ACHN (cell line): ENCODE measurements around the gene CAST.
A peak's percentile ranks its signal among the peaks of the same experiment; 100 is the strongest.
"Not testable (repeated sequence)": the region's sequence is repeated elsewhere in the genome, so short reads cannot be mapped to it uniquely, and the experiment has no call there.

Source experiments
- DNase-seq: peaks from one replicate; pipeline ENCODE4 v3.0.0-alpha.2; 2015
- in situ Hi-C: cut with HindIII; loops from 2 replicates; pipeline ENCODE4 v1.10.0; 2017; ENCODE audit warnings: low sequenced_read_pairs, low pct_ligation_motif_present, low pct_unique_long_range_greater_than_20kb

Gene CAST

DNA sequence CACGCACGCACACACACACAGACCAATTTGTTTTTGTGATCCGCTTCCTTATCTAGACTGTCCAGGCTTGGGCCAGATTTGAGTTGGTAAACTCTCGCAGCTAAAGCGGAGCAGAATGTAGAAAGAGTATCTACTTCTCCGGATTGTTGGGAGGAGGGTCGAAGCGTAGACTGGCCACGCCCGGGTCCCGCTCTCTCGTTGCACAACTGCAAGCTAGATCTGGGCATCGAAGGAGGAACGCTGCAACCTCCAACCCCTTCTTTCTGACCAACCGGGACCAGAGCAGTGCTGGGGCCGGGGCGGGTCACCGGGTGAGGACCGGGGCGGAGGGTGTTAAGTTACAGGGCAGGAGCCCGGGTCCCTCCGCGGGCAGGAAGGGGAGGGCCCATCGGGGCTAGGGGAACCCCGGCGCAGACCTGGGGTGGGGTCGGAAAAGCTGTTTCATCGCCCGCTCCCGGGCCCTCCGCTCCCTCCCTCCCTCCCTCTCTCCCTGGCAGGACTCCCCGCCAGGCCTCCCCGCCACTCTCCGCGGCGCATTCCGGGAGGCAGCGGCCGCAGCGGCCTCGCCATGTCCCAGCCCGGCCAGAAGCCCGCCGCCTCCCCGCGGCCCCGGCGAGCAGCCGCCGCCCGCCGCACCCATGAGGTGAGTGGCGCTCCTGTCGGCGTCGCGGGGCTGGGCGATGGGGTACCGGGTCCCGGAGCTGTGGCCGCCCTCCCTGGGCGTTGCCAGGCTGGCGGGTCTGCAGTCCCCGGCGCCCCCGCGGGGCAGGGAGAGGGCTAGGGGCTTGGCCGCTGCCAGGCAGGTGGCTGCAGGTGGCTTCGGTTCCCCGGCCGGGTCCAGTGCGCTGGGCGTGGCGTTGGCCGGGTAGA is at the start of gene CAST:
Gene CAST, plus strand, starts transcription at position 522 of the 870 bp plus-strand sequence. Its CDS starts 47 bp downstream, at position 569.
- in situ Hi-C loops: no loop called here
- DNase-seq: peak; percentile 96

GRCh38 chr5:96614110-96614691 is 48.0 kb upstream of the CAST start:
- peak; percentile 92 for DNase-seq
- in situ Hi-C loops: no loop called here

- DNase-seq: no peak
- in situ Hi-C loops: no loop called here
Observed at GRCh38 chr5:96615223-96615622, 47.0 kb upstream of the CAST start.

GRCh38 chr5:96616801-96617200 is 45.4 kb upstream of the CAST start:
- in situ Hi-C loops: no loop called here

GRCh38 chr5:96618311-96619016 is 43.7 kb upstream of the CAST start:
- DNase-seq, in situ Hi-C loops: not testable (repeated sequence)

More at GRCh38 chr5:96616801-96617200, 45.4 kb upstream of the CAST start:
- no peak for DNase-seq

GRCh38 chr5:96619946-96620345 is 42.2 kb upstream of the CAST start:
- in situ Hi-C loops: no loop called here
- no peak for DNase-seq

- in situ Hi-C loops: no loop called here
- DNase-seq: no peak
Observed at GRCh38 chr5:96624596-96624995, 37.6 kb upstream of the CAST start.

DNA sequence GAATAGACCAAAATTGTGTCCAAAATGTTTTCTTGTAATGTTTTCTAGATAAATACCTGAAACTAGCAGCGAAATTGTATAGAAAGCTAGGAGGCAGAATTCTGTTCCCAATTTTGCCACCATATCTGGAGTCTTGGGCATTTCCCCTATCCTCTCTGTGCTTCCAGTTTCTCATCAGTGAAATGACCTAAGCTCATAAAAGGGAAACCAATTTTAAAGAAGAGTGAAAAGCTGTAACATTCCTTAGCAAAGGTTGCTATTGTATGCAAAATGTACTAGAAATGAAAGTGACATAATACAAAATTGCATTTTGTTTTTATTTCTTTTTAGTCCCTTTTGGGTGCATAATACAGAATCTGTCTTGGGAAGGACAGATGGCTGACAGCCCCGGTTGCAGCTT is 36.8 kb upstream of the CAST start:
- DNase-seq: no peak
- in situ Hi-C loops: no loop called here

GRCh38 chr5:96626956-96627355 is 35.2 kb upstream of the CAST start:
- in situ Hi-C loops: no loop called here
- DNase-seq: peak; percentile 72

DNA sequence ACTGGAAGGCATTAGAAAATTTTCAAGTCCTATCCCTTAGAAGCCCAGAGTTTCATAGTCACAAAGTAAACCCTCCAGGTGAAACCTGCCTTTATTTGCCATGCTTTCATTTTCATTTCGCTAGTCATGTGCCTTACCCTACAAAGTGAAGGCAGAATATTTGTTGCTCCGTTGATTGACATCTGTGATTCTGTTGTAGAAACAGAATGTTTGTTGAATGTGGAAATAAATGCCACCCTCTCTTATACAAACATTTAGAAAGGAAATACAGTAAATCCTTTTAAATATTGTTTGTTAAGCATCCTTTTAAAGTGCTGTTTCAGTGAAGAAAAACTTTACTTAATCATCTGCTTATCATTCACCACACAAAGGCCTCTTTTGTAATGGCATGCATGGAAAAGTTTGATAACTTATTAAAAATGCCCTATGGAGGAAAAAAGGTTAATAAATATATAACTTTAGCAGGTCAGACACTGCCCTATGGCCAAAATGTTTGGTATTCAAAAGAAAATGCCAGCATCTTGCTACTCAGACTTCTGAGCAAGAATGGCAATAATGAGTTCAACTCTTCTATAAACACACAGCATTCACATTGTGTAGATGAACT is 34.3 kb upstream of the CAST start:
- in situ Hi-C loops: no loop called here
- DNase-seq: peak; percentile 4

DNA sequence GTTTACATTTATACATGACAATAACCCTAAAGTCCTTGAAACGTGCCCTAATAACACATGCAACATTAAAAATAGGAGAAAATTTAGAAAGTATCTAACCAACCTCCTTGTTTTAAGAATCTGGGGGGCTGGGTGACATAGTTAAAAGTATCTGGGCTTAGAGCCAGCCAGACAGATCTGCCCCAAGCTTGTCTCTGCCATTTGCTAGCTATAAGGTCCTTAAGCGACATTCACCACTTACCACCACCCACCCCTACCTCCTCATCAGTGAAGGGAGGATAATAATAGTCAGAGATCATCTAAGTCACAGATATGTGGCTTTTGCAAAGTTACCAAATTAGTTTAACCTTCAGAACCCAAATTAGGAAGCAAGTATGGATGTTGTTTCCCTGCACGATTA is 33.8 kb upstream of the CAST start:
- in situ Hi-C loops: no loop called here
- no peak for DNase-seq

DNA sequence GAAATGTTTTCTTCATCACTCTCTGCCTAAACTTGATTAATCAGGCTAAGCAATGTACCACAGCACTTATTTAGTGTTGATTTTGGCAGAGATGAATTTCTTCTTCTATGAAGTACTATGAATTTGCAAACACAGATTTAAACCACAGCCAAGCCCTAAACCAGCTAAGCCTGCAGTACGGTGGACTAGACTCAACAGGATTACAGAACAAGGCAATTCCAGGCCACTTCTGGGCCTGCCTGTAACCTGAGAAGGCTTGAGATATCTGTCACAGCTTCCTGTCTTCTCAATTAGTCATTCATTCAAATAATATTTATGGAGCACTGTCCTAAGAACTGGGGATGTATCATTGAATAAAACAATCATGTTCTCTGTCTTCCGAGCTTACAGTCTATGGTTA is 32.4 kb upstream of the CAST start:
- in situ Hi-C loops: no loop called here
- no peak for DNase-seq

DNA sequence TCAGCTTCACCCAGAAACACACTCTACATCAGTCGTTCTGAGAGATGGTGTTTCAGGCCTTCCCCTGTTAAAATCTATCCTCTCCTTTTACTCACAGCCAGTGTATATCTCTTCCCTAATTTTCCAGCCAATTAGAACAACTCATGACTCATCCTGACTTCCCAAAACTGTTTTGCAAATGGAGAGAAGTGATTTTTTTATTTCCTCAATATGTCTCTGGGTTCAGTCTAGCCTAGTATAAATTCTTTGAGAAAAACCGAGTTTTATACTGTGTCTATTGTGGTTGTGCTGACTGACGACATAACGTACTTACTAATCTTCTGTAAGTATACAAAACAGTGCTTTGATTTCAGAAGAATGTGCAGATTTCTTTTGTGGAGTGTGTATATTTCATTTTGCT is 28.4 kb upstream of the CAST start:
- no peak for DNase-seq
- in situ Hi-C loops: no loop called here

DNA sequence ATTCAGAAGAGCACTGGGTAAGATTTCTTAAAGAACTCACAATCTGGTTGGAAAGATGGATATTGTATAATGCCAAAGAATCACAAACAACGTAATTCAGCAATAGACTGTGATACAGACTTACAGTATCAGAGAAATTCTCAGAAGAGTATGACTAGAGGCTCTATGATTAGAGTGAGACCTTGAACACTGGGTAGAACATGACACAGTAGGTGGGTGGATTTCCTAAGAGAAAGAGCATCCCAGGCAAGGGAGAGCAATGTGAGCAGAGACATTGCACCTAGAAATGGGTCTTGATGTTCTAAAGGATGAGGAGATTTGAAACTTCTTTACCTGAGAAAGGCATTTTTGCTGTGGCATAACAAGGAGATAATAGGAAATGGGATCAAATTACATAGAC is 27.3 kb upstream of the CAST start:
- no peak for DNase-seq
- in situ Hi-C loops: no loop called here

- in situ Hi-C loops: no loop called here
- DNase-seq: no peak
Observed at GRCh38 chr5:96636046-96636445, 26.1 kb upstream of the CAST start.

DNA sequence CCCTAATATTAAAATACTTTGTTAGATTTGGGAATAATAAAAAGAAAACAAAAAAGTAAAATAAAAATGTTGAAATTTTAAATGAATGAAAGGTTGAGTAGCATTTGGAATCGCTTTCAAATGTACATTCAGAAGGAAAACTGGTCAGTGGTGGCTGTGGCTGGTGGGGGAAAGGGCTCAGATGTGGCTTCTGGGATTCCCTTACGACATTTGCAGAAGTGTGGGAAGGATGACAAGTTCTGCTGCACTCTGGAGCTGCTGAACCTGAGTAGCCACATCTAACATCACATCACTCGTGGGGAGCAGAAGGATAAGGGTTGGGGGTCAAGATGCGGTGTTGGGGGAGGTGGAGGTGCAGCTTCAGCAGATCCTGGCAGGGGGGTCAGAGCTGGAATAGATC is 25.6 kb upstream of the CAST start:
- DNase-seq: no peak
- in situ Hi-C loops: no loop called here

DNA sequence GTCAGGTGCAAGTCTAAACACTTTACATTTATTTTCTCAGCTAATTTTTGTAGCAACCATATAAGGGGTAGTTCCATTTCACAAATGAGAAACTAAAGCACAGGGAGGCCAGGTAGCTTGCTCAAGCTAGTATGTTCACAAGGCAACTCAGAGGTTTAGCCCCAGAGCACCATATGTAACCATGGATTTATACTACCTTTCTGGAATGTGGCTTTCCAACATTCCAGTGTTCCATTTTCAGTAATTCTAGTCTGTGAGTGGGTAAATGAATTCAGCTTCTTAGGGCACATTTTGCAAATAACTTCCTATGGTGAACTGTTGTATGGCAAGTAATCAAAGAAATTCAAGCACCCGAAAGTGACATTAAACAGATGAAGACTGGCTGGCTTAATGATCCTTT is 25.0 kb upstream of the CAST start:
- in situ Hi-C loops: no loop called here
- DNase-seq: no peak

- in situ Hi-C loops: no loop called here
- no peak for DNase-seq
Observed at GRCh38 chr5:96638561-96638960, 23.6 kb upstream of the CAST start.

DNA sequence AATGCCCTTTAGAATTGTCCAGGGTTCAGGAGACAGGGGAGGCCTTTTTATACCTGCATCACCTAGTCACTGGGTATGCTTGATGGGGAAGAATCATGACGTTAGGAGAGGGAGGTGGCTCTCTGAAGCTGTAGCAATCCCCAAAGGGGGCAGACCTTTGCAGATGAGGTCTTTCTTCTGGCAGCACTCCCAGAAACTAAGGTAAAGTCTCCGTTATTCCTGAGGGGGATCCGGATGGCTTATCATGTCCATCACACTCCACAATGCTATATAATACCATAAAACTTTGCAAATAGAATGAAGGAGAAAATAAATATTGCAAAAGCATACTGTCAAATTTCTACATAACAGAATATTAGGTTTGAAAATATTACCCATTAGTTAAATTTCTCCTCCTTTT is 21.5 kb upstream of the CAST start:
- no peak for DNase-seq
- in situ Hi-C loops: no loop called here
